SJCRH30 (cell line): ENCODE results near the gene TMC2. TPM values are rescaled to one million over a fixed set of nuclear protein-coding genes. Genes with fewer than 3 reads are reported as not detected.
"Not testable (repeated sequence)": the region's sequence is repeated elsewhere in the genome, so short reads cannot be mapped to it uniquely, and the experiment has no call there.

Experiments used
- DNase-seq, 2 experiments: peaks; one replicate each; pipeline ENCODE4 v3.0.0-alpha.2; 2015 to 2020
- H3K27ac ChIP-seq: fragments of 250-450 bp; sonication (Bioruptor Pico); 2 replicates; pipeline ENCODE4 v1.5.1; 2020; ENCODE audit warnings: mild to moderate bottlenecking, moderate library complexity
- H3K27me3 ChIP-seq: fragments of 250-450 bp; sonication (Bioruptor Pico); 2 replicates; pipeline ENCODE4 v1.5.1; 2020; ENCODE audit warnings: mild to moderate bottlenecking, moderate library complexity
- H3K36me3 ChIP-seq: fragments of 250-450 bp; sonication (Bioruptor Pico); 2 replicates; pipeline ENCODE4 v1.5.1; 2020; ENCODE audit warnings: mild to moderate bottlenecking, moderate library complexity
- H3K4me1 ChIP-seq: fragments of 250-450 bp; sonication (Bioruptor Pico); 2 replicates; pipeline ENCODE4 v1.5.1; 2020; ENCODE audit warnings: mild to moderate bottlenecking, moderate library complexity
- H3K4me3 ChIP-seq: fragments of 250-450 bp; sonication (Bioruptor Pico); 2 replicates; pipeline ENCODE4 v1.5.1; 2020; ENCODE audit warnings: mild to moderate bottlenecking, moderate library complexity
- H3K9me3 ChIP-seq: fragments of 250-450 bp; sonication (Bioruptor Pico); replicated peaks from 2 replicates; pipeline ENCODE4 v1.5.1; 2020; ENCODE audit warnings: mild to moderate bottlenecking, moderate library complexity
- total RNA-seq: library from RNA; depleted of rRNA; stranded (reverse); fragments of >200 nt; shearing (Covaris generic); gene quantifications from 2 replicates; pipeline ENCODE4 v1.2.3, GENCODE V29; 2014; rRNA removed

TMC2 gene
- 0.15 and 0.24 TPM in 2 replicates for total RNA-seq

- Histone ChIP-seq H3K27ac (no peak within 1 kb of the TSS), H3K4me3 (no peak within 1 kb of the TSS), H3K36me3 (no peaks in the 10 kb centered on the region), H3K27me3 (peaks cover 8% of the 10 kb centered on the region; the same call in 1 of the 2 replicates), H3K9me3 (no peaks in the 10 kb centered on the region), H3K4me1 (no peaks in the 10 kb centered on the region)
- no peak for DNase-seq
Measured at GRCh38 chr20:2536560-2536986, at the start of gene TMC2. Gene TMC2, plus strand, starts transcription at chr20:2536573. Its CDS starts 49 bp downstream, at chr20:2536622.

- not testable (repeated sequence) for DNase-seq, H3K27ac ChIP-seq, H3K9me3 ChIP-seq, H3K4me1 ChIP-seq, H3K27me3 ChIP-seq, H3K4me3 ChIP-seq
- peaks cover 11% of the 10 kb centered on the region for H3K36me3 ChIP-seq
Measured at GRCh38 chr20:2502808-2503384, 33.5 kb upstream of the TMC2 start.

GRCh38 chr20:2504803-2505202 lies 31.6 kb upstream of the TMC2 start:
- not testable (repeated sequence) for H3K4me1 ChIP-seq, H3K27me3 ChIP-seq, H3K4me3 ChIP-seq, H3K27ac ChIP-seq, H3K9me3 ChIP-seq, H3K36me3 ChIP-seq, DNase-seq

GRCh38 chr20:2506426-2506825 lies 29.9 kb upstream of the TMC2 start:
- H3K9me3 ChIP-seq, H3K27ac ChIP-seq, H3K4me1 ChIP-seq, H3K27me3 ChIP-seq, DNase-seq, H3K36me3 ChIP-seq, H3K4me3 ChIP-seq: not testable (repeated sequence)

GRCh38 chr20:2507464-2507863 lies 28.9 kb upstream of the TMC2 start:
- H3K27me3 ChIP-seq, result no peaks in the 10 kb centered on the region
- H3K36me3 ChIP-seq, result no peaks in the 10 kb centered on the region
- no peaks in the 10 kb centered on the region for H3K4me1 ChIP-seq
- no peak overlapping the region for H3K27ac ChIP-seq
- DNase-seq, result no peak
- peaks cover 4% of the 10 kb centered on the region; the same call in 1 of the 2 replicates for H3K9me3 ChIP-seq
- H3K4me3 ChIP-seq, result no peak overlapping the region; the same call in 1 of the 2 replicates

- no peaks in the 10 kb centered on the region for H3K36me3 ChIP-seq
- H3K4me3 ChIP-seq, result peak overlapping the region; percentile 74
- H3K9me3 ChIP-seq, result no peaks in the 10 kb centered on the region
- H3K27ac ChIP-seq, result peak overlapping the region; percentile 81
- H3K27me3 ChIP-seq, result no peaks in the 10 kb centered on the region
- no peak for DNase-seq
- H3K4me1 ChIP-seq, result no peaks in the 10 kb centered on the region
Measured at GRCh38 chr20:2507875-2508630, 28.3 kb upstream of the TMC2 start.

GRCh38 chr20:2508631-2509467 lies 27.5 kb upstream of the TMC2 start, which contains the start of gene ZNF343:
Gene ZNF343, minus strand, starts transcription at chr20:2508915. Its CDS starts 15,020 bp downstream, at chr20:2493895.
- DNase-seq, result peak; percentile 74 to 85
- no peaks in the 10 kb centered on the region for H3K9me3 ChIP-seq
- no peaks in the 10 kb centered on the region for H3K27me3 ChIP-seq
- H3K4me1 ChIP-seq, result no peaks in the 10 kb centered on the region
- H3K36me3 ChIP-seq, result no peaks in the 10 kb centered on the region
- peak within 1 kb of the TSS; percentile 81 for H3K27ac ChIP-seq
- H3K4me3 ChIP-seq, result peak within 1 kb of the TSS; percentile 74

GRCh38 chr20:2509468-2509781 lies 26.9 kb upstream of the TMC2 start:
- peak overlapping the region; percentile 74 for H3K4me3 ChIP-seq
- H3K27me3 ChIP-seq, result no peaks in the 10 kb centered on the region
- no peaks in the 10 kb centered on the region for H3K9me3 ChIP-seq
- H3K4me1 ChIP-seq, result no peaks in the 10 kb centered on the region
- H3K27ac ChIP-seq, result peak overlapping the region; percentile 81; the same call in 1 of the 2 replicates
- no peaks in the 10 kb centered on the region for H3K36me3 ChIP-seq
- no peak for DNase-seq

GRCh38 chr20:2509794-2510193 lies 26.6 kb upstream of the TMC2 start:
- Histone ChIP-seq H3K4me1 (no peaks in the 10 kb centered on the region), H3K27me3 (no peaks in the 10 kb centered on the region), H3K4me3 (no peak overlapping the region; the same call in 1 of the 2 replicates), H3K27ac (no peak overlapping the region), H3K9me3 (no peaks in the 10 kb centered on the region), H3K36me3 (no peaks in the 10 kb centered on the region)
- DNase-seq, result no peak

GRCh38 chr20:2515203-2515602 lies 21.2 kb upstream of the TMC2 start:
- Histone ChIP-seq H3K9me3 (no peaks in the 10 kb centered on the region), H3K4me3 (no peak overlapping the region), H3K27ac (no peak overlapping the region), H3K4me1 (no peaks in the 10 kb centered on the region), H3K36me3 (no peaks in the 10 kb centered on the region), H3K27me3 (no peaks in the 10 kb centered on the region; the same call in 1 of the 2 replicates)
- DNase-seq, result no peak

- no peak overlapping the region for H3K27ac ChIP-seq
- no peak overlapping the region for H3K4me3 ChIP-seq
- H3K4me1 ChIP-seq, result no peaks in the 10 kb centered on the region
- no peaks in the 10 kb centered on the region; the same call in 1 of the 2 replicates for H3K27me3 ChIP-seq
- DNase-seq, result no peak
- H3K36me3 ChIP-seq, result no peaks in the 10 kb centered on the region
- H3K9me3 ChIP-seq, result no peaks in the 10 kb centered on the region
Measured at GRCh38 chr20:2516399-2516798, 20.0 kb upstream of the TMC2 start.

- Histone ChIP-seq H3K36me3 (no peaks in the 10 kb centered on the region), H3K27me3 (no peaks in the 10 kb centered on the region; the same call in 1 of the 2 replicates), H3K4me3 (no peak overlapping the region), H3K4me1 (peaks cover 4% of the 10 kb centered on the region; the same call in 1 of the 2 replicates), H3K27ac (no peak overlapping the region), H3K9me3 (no peaks in the 10 kb centered on the region)
- DNase-seq, result no peak
Measured at GRCh38 chr20:2518096-2518495, 18.3 kb upstream of the TMC2 start.

GRCh38 chr20:2518558-2518957 lies 17.8 kb upstream of the TMC2 start:
- no peak overlapping the region for H3K27ac ChIP-seq
- peaks cover 4% of the 10 kb centered on the region; the same call in 1 of the 2 replicates for H3K4me1 ChIP-seq
- H3K9me3 ChIP-seq, result no peaks in the 10 kb centered on the region
- no peaks in the 10 kb centered on the region; the same call in 1 of the 2 replicates for H3K27me3 ChIP-seq
- no peak for DNase-seq
- H3K4me3 ChIP-seq, result no peak overlapping the region
- H3K36me3 ChIP-seq, result no peaks in the 10 kb centered on the region

- H3K4me3 ChIP-seq, result no peak overlapping the region
- H3K36me3 ChIP-seq, result no peaks in the 10 kb centered on the region
- H3K27me3 ChIP-seq, result no peaks in the 10 kb centered on the region; the same call in 1 of the 2 replicates
- H3K4me1 ChIP-seq, result peaks cover 4% of the 10 kb centered on the region; the same call in 1 of the 2 replicates
- H3K9me3 ChIP-seq, result no peaks in the 10 kb centered on the region
- DNase-seq, result no peak
- H3K27ac ChIP-seq, result no peak overlapping the region
Measured at GRCh38 chr20:2519115-2519809, 17.1 kb upstream of the TMC2 start.
